GM13976 (cell line): ENCODE measurements around the gene CLCN7.

Experiments used
- DNase-seq: peaks from one replicate; pipeline ENCODE4 v3.0.0; 2012; ENCODE audit warnings: low spot score
- CTCF ChIP-seq: IDR thresholded peaks from 2 replicates; pipeline ENCODE4 v1.5.1; 2012; ENCODE audit warnings: borderline replicate concordance, mild to moderate bottlenecking; ENCODE audit not compliant: insufficient read depth; ENCODE audit errors: extremely low read depth, missing control alignments, control extremely low read depth
- in situ Hi-C: fragments of 300-500 bp; cut with MboI; formaldehyde crosslinking; loops from one replicate; pipeline ENCODE4 v1.12.0; 2022; ENCODE audit warnings: low sequenced_read_pairs, mixed read lengths, inconsistent platforms; ENCODE audit not compliant: unreplicated experiment

Gene CLCN7, protein sequence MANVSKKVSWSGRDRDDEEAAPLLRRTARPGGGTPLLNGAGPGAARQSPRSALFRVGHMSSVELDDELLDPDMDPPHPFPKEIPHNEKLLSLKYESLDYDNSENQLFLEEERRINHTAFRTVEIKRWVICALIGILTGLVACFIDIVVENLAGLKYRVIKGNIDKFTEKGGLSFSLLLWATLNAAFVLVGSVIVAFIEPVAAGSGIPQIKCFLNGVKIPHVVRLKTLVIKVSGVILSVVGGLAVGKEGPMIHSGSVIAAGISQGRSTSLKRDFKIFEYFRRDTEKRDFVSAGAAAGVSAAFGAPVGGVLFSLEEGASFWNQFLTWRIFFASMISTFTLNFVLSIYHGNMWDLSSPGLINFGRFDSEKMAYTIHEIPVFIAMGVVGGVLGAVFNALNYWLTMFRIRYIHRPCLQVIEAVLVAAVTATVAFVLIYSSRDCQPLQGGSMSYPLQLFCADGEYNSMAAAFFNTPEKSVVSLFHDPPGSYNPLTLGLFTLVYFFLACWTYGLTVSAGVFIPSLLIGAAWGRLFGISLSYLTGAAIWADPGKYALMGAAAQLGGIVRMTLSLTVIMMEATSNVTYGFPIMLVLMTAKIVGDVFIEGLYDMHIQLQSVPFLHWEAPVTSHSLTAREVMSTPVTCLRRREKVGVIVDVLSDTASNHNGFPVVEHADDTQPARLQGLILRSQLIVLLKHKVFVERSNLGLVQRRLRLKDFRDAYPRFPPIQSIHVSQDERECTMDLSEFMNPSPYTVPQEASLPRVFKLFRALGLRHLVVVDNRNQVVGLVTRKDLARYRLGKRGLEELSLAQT

DNA sequence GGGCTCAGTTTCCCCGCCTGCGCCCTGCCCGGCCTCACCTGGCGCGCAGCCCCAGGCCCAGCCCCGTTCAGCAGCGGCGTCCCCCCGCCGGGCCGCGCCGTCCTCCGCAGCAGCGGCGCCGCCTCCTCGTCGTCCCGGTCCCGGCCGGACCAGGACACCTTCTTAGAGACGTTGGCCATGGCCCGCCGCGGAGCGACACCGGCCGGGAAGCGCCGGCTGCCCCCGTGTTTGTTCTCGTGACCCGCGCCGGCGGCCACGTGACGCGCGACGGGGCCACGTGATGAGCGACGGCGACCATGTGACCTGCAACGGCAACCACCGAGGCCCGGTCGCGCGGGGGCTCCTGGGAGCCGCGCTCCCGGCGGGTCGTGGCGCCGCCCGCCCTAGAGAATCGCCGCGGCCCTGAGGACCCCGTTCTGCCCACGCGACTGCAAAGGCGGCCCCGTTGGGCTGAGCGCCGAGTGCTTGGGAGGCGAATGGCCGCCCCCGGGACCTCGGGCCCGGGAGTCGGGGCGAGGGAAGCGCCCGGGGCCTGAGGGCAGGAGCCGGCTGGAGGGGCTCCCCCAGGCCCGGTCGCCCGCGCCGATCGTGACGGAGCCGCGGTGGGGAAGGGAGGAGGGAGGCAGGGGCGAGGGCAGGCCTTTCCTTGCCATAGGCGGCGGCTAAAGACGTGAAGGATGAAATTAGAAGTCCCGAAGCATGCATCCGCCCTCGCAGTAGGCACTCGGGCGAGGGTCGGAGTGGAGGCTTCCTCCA, at the start of gene CLCN7:
CLCN7 (minus strand) TSS at position 233 of the 756 bp plus-strand sequence; CDS start at position 179, 54 bp downstream.
- TF ChIP-seq CTCF: no peak
- DNase-seq: peak; percentile 99
- in situ Hi-C loops: no loop called here

GRCh38 chr16:1524366-1524765, 49.5 kb upstream of the CLCN7 start:
- in situ Hi-C loops: no loop called here
- no peak for DNase-seq
- no peak for TF ChIP-seq CTCF

- in situ Hi-C loops: no loop called here
- no peak for TF ChIP-seq CTCF
- DNase-seq: no peak
These were observed 48.9 kb upstream of the CLCN7 start for GRCh38 chr16:1523581-1524245.

- in situ Hi-C loops: no loop called here
- no peak for TF ChIP-seq CTCF
- DNase-seq: no peak
These were observed 45.6 kb upstream of the CLCN7 start for GRCh38 chr16:1520461-1520860.

DNA sequence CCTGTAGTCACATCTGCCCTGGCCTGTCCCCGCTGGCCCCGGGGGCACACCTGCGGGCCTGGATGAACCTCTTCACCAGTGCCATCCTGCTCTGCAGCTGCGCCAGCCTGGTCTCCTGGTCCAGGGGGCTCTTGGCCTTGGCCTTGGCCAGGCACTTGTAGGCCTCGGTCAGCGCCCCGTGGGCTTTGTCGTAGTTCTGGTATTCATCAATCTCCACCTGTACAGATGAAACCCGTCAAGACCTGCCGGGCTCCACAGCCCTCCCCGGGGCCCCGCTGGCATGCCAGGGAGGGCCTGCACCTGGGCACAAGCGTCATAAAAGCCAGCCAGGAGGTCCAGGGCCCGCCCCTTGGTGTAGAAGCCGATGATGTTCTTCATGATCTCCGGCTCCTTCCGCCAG, 45.0 kb upstream of the CLCN7 start:
- no peak for TF ChIP-seq CTCF
- in situ Hi-C loops: no loop called here
- no peak for DNase-seq
